KOPT-K1 (cell line): ENCODE data around the gene PPM1L.

ENCODE experiments used
- H3K27ac ChIP-seq: fragments of 200-600 bp; sonication (generic); 2 replicates; pipeline ENCODE4 v1.5.1; 2016; ENCODE audit warnings: antibody characterized with exemption, mild to moderate bottlenecking, low read depth, low read length; ENCODE audit not compliant: poor library complexity, severe bottlenecking
- H3K36me3 ChIP-seq: fragments of 200-600 bp; sonication (generic); 2 replicates; pipeline ENCODE4 v1.5.1; 2017; ENCODE audit warnings: antibody characterized with exemption, mild to moderate bottlenecking, low read length, moderate library complexity; ENCODE audit not compliant: insufficient read depth
- H3K9me3 ChIP-seq: fragments of 200-600 bp; sonication (generic); 2 replicates; pipeline ENCODE4 v1.5.1; 2017; ENCODE audit warnings: antibody characterized with exemption, low read length, mild to moderate bottlenecking; ENCODE audit not compliant: insufficient read depth, poor library complexity, severe bottlenecking

PPM1L gene

GRCh38 chr3:161093895-161094294 is 337.9 kb downstream of the PPM1L start:
- no peak overlapping the region for H3K27ac ChIP-seq
- H3K9me3 ChIP-seq: no peaks in the 10 kb centered on the region
- H3K36me3 ChIP-seq: no peaks in the 10 kb centered on the region

GRCh38 chr3:161096771-161097367 is 340.8 kb downstream of the PPM1L start:
- no peaks in the 10 kb centered on the region for H3K36me3 ChIP-seq
- no peak overlapping the region for H3K27ac ChIP-seq
- no peaks in the 10 kb centered on the region for H3K9me3 ChIP-seq

GRCh38 chr3:161100994-161101393 is 345.0 kb downstream of the PPM1L start:
- Histone ChIP-seq H3K27ac (no peak overlapping the region), H3K9me3 (no peaks in the 10 kb centered on the region), H3K36me3 (no peaks in the 10 kb centered on the region)

GRCh38 chr3:161101609-161102008 is 345.6 kb downstream of the PPM1L start:
- Histone ChIP-seq H3K36me3 (no peaks in the 10 kb centered on the region), H3K27ac (no peak overlapping the region), H3K9me3 (no peaks in the 10 kb centered on the region)

- Histone ChIP-seq H3K36me3 (no peaks in the 10 kb centered on the region), H3K27ac (no peak overlapping the region), H3K9me3 (no peaks in the 10 kb centered on the region)
Observed at GRCh38 chr3:161103776-161104385, 347.9 kb downstream of the PPM1L start.

- Histone ChIP-seq H3K36me3 (no peaks in the 10 kb centered on the region), H3K9me3 (no peaks in the 10 kb centered on the region), H3K27ac (no peak within 1 kb of the TSS)
Observed at GRCh38 chr3:161104561-161105551, 348.8 kb downstream of the PPM1L start, which contains the start of gene B3GALNT1. B3GALNT1 (minus strand) TSS chr3:161105349; CDS start chr3:161086754, 18,595 bp downstream.

GRCh38 chr3:161107311-161107710 is 351.3 kb downstream of the PPM1L start:
- Histone ChIP-seq H3K9me3 (no peaks in the 10 kb centered on the region), H3K36me3 (no peaks in the 10 kb centered on the region), H3K27ac (no peak overlapping the region)

GRCh38 chr3:161108840-161109239 is 352.8 kb downstream of the PPM1L start:
- Histone ChIP-seq H3K36me3 (no peaks in the 10 kb centered on the region), H3K27ac (no peak overlapping the region), H3K9me3 (no peaks in the 10 kb centered on the region)

GRCh38 chr3:161117646-161118045 is 361.6 kb downstream of the PPM1L start:
- Histone ChIP-seq H3K27ac (no peak overlapping the region), H3K36me3 (no peaks in the 10 kb centered on the region), H3K9me3 (peaks cover 19% of the 10 kb centered on the region)

GRCh38 chr3:161126495-161126894 is 370.5 kb downstream of the PPM1L start:
- Histone ChIP-seq H3K27ac (no peak overlapping the region), H3K36me3 (no peaks in the 10 kb centered on the region), H3K9me3 (no peaks in the 10 kb centered on the region)
